ENCODE results near the gene FBXL17.

FBXL17 gene

DNA sequence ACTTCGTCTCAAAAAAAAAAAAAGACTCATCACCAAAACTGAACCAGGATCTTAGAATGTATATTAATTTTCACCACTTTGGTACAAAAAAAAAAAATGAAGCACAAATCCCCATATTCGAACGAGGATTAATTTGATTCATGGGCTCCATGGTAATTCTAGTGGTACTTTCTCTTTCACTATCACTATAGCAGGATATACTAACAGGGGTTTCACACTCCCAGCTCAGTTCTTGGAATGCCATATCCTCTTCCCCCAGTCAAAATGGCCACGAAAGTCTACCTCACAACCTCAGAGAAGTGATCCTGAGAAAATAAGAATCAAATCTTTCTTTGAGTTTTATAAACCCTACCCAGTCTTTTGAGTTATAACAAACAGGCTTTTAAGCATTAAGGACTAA, 235.7 kb downstream of the FBXL17 start:
- no peak for DNase-seq

DNA sequence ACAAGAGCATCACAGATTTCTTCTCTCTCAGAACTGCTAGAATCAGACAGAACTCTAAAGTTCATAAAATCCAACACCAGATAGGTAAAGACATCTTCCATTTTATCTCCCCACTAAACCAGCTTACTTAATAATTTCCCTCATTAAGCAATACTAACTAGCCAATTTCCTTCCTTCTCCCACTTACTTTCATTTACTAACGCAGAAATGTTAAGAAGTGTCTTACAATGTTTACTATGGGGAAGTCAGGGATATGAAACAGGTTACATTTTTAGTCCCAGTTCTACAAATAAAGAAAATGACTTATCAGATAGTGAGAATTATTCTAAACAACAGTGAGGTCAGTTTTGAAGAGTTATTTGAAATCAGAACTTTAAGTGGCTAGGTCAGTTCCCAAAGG, 236.5 kb downstream of the FBXL17 start:
- no peak for DNase-seq

DNA sequence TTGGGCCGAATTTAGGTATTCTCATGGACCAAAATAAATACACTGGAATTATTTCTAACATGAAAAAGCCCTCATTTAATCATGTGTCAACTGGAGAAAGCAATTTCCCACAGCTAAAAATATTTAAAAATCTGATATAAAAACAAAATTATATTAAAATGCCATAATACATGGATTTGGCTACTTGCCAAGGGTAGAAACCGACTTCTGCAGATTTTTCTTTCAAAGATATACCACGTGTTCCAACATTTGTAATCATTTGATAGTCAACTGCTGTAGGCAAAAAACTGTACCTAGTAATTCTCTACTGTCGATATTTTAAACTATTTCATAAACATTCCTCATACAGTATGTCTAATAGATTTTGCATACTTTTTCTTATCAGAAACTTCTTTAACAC, 237.6 kb downstream of the FBXL17 start:
- DNase-seq, result no peak

DNA sequence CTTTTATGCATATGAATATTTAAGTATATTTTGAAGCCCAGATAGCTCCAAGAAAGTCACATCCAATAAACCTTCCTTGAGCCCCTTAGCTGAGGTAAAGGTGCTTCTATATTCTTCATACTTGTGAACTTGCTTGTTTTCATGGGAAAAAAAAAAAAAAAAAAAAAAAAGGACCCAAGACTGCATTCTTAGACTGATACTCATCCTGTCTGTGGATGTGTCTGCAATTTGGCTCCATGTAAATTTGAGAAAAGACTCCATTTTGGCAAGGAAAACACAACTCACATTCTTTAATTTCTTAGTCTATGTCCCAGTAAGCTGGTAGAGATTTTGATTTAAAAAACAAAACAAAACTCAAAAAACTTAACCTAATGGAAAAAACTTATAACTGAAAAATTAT, 238.3 kb downstream of the FBXL17 start:
- no peak for DNase-seq

DNA sequence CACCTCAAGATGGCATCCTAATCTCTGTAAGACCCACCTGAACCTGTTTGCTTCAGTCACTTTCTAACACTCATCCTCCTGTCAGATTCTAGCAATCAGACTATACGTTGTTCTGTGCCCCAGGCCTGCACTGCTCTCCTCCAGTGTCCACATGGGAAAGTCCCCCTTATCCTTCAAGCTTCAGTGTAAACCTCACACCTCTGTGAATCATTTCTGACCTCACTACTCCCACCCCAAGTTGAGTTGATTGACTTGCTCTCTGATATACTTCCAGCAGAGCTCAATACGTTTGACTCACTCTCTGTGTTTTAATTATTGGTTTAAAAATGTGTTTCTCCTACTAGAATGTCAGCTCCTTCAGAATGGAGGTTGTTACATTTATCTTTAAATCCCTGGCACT, 240.2 kb downstream of the FBXL17 start:
- DNase-seq, result no peak

DNA sequence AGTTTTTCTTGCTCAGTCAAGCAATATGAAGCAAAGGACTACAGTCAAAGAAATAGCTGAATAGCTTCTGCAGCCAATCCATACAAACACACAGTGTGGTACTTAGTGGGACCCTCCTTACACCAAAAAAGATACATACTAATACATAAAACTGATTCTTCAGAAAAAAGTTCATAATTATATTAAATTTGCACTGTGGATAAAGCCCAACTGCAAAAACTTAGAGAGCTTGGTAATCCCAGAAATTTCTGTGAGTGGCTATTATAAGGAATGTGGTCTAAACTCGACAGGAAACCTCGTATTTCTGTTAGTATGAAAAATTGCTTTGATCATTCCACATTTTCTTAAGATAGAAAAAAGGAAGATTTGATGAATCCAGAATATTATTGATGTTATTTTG, 245.4 kb downstream of the FBXL17 start:
- no peak for DNase-seq

DNA sequence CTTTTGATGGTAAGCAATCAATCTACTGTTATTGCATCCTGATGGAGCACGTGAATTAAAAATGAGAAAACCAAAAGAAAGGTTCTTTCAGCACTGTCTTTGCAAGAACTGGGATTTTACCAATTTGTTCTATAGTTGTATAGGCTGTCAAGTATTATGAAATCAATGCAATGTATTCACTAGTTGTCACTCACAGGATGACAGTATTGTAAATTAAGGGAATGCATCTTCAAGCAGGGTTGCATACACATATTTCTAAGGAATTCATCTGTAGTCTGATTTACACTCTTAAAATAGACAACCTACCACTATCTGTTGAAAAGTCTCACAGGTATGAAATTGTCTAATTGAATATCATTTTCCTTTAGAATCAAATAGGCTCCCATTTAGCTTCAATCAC, 252.8 kb downstream of the FBXL17 start:
- DNase-seq, result no peak

DNA sequence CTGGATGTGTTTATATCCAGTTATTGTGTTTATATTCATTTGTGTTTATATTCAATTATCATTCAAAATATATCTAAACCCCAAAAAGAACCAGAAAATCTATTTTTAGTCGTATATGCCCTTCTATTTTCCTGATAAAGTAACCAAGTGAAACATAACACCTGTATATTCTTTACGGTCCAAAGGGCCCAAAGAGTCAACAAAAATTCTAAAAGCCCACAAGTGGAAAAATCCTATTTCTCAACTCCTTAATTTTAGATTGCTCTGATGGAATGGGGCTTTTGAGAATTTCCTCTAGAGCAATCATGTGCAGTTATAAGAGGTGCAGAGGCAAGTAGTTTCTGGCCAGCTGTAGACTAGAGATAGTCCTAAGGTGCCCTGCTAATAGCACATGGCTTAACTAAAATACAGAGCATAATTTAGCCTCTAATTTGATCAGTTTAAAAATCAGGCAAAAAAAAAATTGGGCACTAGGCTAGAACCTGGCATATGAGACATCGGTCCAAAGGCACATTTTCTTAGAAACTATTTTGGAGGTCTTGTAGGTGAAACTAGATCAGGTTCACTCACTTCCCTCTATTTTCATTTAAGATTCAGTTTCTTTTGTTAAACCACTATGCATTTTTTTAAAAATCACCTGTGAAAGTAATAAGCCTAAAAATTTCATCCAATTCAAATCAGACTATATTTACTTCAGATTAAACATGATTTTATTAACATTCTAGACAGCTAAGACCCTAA, 256.0 kb downstream of the FBXL17 start:
- peak; percentile 3 for DNase-seq

DNA sequence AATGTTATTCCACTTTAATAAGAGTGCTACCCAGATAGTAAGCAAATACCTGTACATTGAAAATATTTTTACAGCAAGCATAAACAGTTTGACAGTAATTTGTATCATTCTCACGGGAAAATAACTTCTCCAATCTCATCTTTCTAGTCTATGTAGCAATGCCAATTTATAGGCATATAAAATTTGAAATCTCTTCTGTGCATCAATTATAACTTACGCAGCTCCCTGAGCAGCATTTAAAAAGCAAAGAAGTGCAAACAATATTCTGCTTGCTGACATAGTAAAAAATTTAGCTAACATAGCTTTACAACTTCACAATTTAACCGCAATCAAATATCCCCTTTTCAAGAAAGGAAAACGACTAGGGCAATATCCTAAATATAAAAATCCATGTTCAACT, 257.3 kb downstream of the FBXL17 start:
- no peak for DNase-seq

DNA sequence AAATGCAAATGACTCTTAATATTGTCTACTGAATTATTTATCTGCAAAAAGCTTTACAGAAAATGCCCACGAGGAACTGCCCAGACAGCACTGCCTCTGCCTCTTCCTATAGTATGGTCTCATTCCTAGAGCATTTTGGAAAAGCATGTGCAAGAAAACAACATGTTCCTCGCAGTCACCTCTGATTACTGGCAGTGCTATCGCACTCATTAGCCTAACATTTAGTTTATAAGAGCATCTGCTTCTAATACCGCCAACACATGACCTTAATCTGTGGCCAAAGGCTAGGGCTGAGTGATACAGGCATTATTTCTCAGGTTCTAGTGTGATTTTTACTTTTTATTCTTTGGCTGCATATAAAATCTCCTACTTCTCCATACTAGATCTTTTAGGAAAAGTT, 259.2 kb downstream of the FBXL17 start:
- no peak for DNase-seq

DNA sequence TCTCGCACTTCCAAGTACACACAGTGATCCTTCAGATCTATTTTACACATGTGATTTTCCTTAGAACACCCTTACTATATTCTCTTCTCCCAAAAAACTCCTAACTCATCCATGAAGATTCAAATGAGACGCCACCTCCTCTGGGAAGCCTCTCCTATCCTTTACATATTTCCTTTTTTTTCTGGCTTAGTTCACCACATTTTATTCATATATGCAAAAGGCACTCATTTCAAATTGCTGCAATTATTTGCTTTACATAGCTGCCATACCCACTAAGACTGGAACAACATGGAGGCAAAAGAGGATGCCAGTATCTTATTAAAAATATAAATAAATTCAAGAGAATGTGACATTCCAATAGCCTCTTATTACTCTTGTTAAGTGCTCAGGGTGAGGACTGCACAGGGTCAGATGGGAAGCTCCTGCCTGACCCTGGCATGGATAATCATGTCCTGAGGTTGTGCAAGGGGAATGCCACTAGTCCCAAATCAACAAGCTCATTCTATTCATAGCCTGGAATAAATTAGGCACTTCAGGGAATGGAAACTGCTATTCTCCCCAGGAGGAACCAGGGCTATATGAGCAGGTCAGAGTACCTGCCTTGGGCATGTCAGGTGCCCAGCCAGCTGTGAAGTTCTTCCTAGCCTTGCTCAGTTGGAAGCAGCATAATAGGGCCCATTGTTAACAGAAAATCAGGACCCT, 262.9 kb downstream of the FBXL17 start:
- DNase-seq, result no peak

DNA sequence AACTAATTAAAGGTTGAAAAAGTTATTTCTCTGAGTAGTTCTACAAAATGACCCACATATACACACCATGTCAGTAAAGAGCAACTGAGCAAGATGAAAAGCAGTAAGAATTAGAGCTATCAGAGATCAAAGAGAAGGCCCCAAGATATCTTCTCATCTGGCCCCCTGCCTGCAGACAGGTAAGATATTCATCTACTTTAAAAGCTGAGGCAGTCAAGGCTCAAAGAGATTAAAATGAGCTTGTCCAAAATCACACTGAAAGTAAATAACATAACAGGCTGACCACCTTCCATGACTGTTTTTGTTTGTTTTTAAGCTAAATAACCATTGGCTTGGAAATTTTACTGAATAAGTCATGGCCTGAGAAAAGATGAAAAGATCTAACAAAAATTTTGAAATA, 266.2 kb downstream of the FBXL17 start:
- no peak for DNase-seq

DNA sequence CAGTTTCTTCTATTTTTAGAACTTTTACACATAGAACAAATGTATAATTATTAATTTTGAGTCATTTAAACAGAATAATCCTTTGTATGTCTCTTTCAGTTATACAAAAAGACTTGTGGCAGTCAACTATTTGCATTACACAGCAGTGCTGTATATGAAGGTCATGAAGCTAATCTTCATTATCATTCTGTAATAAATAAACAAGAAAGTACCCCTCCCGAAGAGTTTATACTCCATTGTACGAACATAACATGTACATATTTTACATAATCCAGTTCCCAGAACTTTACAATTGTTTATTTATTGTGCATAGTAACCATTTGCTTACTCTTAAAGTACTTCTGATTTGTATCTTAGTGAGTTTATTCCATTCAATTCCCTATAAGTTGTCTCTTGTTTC, 267.9 kb downstream of the FBXL17 start:
- DNase-seq, result no peak

DNA sequence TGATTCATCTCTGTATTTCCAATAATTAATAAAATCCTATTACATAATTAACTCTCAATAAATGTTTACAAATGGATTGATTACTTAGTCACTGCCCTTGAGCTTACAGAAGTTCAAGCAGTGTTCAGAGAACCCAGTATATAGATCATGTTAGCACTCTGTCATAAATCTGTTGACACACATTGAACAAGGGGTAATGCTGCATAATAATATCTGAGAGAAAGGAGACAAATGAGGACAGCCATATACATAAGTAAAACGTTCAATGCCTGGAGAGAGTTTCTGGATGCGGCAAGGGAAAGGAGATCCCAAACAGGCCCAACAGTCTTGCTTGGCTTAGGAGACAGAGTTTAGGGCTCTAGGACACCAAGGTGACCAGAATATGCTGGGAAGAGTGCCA, 270.2 kb downstream of the FBXL17 start:
- no peak for DNase-seq

DNA sequence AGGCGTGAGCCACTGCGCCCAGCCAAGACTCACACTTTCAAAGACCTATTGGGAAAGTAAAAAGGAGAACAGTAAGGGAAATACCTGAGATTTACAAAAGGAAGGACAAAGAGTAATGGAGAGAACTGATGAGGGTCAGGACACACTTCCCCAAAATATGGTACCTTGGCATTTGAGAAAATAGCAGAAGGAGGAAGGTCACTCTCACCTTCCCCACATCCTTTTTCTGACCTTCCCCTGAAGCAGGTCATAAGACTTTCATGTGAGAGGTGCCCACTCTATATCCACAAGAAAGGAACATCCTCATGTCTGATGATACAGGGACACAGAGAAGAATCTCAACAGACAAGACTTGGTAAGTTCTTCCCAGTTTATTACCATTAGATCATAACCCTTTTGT, 272.8 kb downstream of the FBXL17 start:
- no peak for DNase-seq

DNA sequence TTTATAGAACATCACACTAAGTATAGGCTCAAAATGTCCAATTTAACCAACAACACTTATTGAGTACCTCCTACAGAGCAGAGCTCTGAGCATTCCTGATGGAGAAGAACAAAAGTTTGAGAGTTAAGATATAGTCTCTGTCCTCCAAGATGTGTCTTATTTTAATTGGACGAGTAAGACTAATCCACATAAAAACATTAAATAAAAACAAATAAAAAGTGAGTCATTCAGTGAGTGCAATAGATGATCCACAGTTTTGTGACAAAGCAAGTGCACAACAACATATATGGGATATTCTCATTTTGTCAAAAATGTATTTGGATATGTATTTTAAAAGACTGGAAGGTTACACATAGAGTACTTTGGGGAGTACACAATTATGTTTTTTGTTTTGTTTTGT, 277.4 kb downstream of the FBXL17 start:
- DNase-seq, result no peak

DNA sequence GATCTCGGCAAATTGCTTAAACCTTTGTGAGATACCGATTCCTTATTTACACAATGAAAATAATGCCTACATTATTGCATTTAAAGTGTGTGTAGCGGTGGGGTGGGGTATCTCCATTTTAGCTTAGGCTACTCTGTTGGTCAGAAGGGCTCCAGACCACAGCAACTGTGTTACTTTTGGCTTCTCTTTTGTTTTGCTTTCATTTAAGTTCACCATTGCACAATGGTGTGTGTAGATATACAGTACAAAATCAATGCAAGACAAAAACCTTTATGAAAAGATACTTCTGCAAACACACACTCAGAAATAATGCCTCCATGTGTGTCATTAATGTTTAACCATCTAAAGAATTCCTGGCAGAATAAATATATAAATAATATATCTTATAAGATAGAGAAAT, 279.4 kb downstream of the FBXL17 start:
- DNase-seq, result no peak

DNA sequence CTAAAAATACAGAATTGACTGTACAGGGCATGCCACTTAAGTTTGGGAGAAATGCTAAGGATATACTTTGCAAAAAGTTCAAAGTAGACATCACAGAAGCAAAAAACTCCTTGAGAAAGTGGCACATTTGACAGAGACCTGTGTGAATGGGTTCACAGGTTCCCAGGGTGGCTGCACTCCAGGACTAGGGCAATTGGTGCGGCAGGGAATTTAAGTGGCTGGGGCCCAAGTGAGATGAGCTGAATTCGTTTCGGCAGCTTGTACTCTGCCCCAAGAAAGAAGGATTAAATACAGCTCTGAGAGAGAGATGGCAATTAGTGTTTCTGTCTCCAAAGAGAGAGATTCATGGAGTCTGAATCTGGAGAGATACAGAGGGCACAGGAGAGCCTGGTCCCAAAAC, 280.1 kb downstream of the FBXL17 start:
- DNase-seq, result no peak

DNA sequence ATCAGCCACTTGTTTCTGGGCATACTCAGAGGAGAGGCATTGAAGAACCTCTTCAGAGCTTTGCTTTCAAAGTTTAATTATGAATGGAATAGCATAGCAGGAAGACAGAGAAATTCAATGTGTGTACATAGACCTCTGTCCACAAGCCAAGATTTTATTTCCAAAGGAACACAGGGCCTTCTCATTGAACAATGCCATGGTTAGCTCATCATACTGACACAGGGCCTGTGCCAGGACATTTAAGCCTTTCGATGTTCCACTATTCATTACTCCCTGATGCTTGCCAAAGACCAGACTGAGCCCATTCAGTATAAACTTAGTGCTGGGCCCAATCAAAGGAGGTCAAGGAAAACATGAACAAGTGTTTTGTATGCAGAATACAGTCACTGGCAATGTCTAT, 280.8 kb downstream of the FBXL17 start:
- peak; percentile 16 for DNase-seq

DNA sequence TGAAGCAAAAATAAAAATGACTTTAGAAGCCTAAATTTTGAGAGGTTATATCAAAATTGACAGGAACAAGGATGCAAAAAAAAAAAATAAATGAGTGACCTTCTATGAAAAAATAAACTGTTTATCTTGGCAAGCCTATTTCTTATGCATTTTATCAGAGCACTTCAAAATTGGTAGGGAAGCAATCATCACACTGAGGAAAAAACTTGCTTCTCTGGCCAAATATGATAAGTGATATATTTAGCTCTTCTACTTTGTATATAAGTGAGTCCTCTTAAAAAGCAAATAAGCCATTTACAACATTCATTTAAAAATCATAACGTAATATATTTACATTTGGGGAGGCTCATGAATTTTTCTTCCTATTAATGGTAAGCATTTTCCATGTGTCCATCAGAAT, 287.1 kb downstream of the FBXL17 start:
- DNase-seq, result no peak

DNA sequence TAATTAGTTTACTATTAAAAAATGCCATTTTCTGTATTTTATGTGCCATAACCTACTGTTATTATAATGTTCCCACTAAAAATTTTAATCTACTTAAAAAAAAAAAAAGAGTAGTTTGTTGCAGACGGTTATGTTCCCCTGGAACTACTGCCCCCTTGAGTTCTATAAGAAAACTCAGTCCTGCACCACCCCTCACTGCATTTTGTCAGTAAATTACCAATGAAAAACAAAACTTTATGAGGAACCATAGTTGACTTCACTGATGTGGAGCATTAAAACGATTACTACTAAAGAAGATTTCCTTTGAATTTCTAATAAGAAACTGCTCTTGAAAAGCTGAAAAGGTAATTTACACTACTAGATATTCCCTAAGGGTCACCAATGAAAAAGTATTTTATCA, 288.7 kb downstream of the FBXL17 start:
- no peak for DNase-seq

DNA sequence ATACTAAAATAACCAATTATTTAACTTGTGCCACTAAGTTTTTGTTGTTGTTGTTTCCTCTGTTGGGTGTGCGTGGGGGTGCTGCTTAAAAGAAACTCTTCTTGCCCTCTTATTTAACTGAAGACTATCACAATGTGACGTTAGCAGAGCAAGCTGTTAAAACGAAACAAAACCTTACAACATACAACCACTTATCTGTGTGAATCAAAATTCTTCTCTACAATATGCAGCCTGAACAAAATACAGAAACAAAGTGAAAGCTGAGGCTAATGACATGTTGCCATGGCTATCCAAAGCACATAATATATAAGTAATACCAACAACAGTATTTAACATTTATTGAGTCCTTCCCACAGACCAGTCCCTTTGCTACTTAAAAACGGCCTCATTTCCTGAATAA, 291.0 kb downstream of the FBXL17 start:
- DNase-seq, result no peak

DNA sequence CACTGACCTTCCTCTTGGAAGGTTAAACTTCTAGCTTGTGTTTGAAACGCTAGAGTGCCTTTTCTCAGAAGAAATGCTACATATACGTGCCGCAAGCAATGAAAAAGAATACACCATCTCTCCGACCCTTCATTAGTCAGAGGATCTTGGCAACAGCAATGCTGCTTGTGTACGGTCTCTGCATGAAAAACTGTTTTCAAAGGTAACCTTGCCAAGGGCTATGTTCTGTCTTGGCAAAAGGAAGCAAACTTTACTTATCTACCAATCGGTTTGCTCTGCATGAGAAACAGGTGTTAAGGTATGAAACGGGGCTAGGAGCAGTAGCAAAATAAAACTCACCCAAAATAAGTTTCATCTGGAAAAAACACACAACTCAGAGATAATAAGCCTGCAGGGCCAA, 297.8 kb downstream of the FBXL17 start:
- no peak for DNase-seq

DNA sequence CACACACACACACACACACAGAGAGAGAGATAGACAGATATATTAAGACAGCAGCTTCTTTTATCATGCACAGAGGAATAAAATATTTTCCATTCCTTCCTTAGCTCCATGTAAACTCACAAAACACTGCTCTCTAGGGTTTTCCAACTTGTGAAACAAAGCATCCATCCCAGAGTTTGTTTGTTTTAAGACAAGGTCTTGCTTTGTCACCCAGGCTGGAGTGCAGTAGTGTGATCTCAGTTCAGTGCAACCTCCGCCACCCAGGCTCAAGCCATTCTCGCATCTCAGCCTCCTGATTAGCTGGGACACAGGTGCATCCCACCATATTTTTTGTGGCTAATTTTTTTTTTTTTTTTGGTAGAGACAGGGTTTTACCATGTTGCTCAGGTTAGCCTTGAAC, 298.7 kb downstream of the FBXL17 start:
- DNase-seq, result no peak

DNA sequence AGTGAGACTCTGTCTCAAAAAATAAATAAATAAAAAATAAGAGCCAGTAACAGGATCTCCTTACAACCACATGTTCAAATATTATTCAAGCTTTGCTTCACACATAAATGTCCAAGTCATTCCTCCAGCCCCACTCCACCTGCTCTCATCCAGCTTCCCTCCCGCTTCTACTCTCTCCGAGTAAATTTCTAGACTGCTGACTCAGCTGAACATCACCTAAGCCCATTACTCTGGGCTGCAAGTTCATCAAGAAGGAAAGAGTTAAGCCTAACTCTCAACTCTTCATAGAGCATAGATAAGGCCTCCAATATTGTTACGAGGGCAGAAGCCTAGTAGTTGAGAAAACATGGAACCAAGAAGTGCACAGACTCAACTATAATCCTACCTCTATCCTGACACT, 300.2 kb downstream of the FBXL17 start:
- DNase-seq, result no peak

All from DMS79 (cell line).